Measurements from ENCODE around the gene QRFPR.

GRCh38 chr4:121370729-121371325, 10.0 kb downstream of the QRFPR start:
- TF ChIP-seq CTCF (IDR thresholded peaks at IDR 0.05 in 8 of 11, conservative IDR thresholded peaks at IDR 0.05 in 3 of 11) (peak in 7 of 11 experiments; percentile 31 to 56 (median 47)), POLR2A (IDR thresholded peaks at IDR 0.05) (no peak)

Data from spleen (tissue), 7 donors.